ENCODE data around the gene KIF25. TPM values are rescaled to one million over a fixed set of nuclear protein-coding genes. Genes with fewer than 3 reads are reported as not detected.

KIF25 gene
- total RNA-seq, 1 experiment from 2014 or later: 0.59 TPM

DNA sequence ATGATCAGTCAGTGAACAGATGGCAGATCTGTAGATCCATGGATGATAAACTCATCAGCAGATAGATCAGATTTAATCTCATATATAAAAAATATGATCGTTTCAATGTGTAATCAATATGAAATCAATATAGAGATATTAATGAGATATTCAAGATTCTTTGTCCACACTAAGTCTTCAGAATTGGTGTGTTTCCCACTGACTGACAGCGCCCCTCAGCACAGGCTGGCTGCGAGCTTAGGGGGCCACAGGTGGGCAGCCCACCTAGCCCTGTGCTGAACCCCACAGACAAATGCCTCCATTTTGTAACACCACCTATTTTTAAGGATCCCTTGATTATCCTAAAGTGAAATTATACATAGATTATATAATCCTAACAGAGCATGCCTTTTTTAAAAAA, 49.2 kb downstream of the KIF25 start:
- H3K27me3 ChIP-seq (ENCODE audit: insufficient read depth, low read length): no peaks in the 10 kb centered on the region
- H3K14ac ChIP-seq (ENCODE audit: insufficient read depth, low read length): no peak overlapping the region
- no peak overlapping the region for H3K23ac ChIP-seq (ENCODE audit: insufficient read length, low read depth, low read length)
- H3K27ac ChIP-seq (ENCODE audit: insufficient read length, low read depth, low read length): no peak overlapping the region
- no peaks in the 10 kb centered on the region for H3K9me3 ChIP-seq (ENCODE audit: control insufficient read depth, low read depth, low read length)
- 0 out of 7 replicates have a peak, but pooled peaks cover 0 to 6% (median 0%) of the 10 kb centered on the region in 3 experiments for H3K36me3 Mint-ChIP-seq (ENCODE audit: insufficient read depth in 1 of 3, low read depth in 3 of 3)
- H4K91ac ChIP-seq (ENCODE audit: insufficient read length, low read depth, low read length): no peak overlapping the region
- no peaks in the 10 kb centered on the region for H3K79me2 ChIP-seq (ENCODE audit: insufficient read depth, low read length)
- no peak overlapping the region for H4K8ac ChIP-seq (replicated peaks; ENCODE audit: insufficient read length, low read depth, low read length)
- no peak overlapping the region for H2BK15ac ChIP-seq (ENCODE audit: low read depth, low read length)
- H3K9me3 Mint-ChIP-seq: peaks cover 0 to 6% of the 10 kb centered on the region in 2 experiments; a peak in 3 of 5 replicates
- no CpG with 5 or more reads among the region's 3 CpGs for WGBS (ENCODE audit: extremely low coverage, insufficient read length, low lambda C conversion rate)
- peaks cover 3% of the 10 kb centered on the region for H3K23me2 ChIP-seq (ENCODE audit: insufficient read length, low read depth, low read length, poor library complexity, severe bottlenecking)
- H4K5ac ChIP-seq (ENCODE audit: insufficient read length, low read depth, low read length): no peak overlapping the region
- H2BK120ac ChIP-seq (ENCODE audit: low read depth, low read length, poor library complexity, severe bottlenecking): no peak overlapping the region
- no peaks in the 10 kb centered on the region for H4K20me1 ChIP-seq (ENCODE audit: control insufficient read depth, insufficient read depth, insufficient read length)
- H3K27ac Mint-ChIP-seq: no peak overlapping the region
- no peak overlapping the region for H3K56ac ChIP-seq (ENCODE audit: insufficient read length, low read depth, low read length)
- no peak for DNase-seq
- H2AFZ ChIP-seq (ENCODE audit: low read length): no peak overlapping the region
- no peaks in the 10 kb centered on the region for H3K27me3 Mint-ChIP-seq (ENCODE audit: low read depth)
- no peak overlapping the region for H2BK12ac ChIP-seq (ENCODE audit: insufficient read length, low read depth, low read length)
- H3K18ac ChIP-seq (ENCODE audit: insufficient read length, low read depth, low read length): no peak overlapping the region
- no peak for TF ChIP-seq CTCF (conservative IDR thresholded peaks at IDR 0.05)
- H3K4ac ChIP-seq (ENCODE audit: low read depth, low read length): no peak overlapping the region
- H2AK5ac ChIP-seq (ENCODE audit: insufficient read length, low read length): no peak overlapping the region
- no peak overlapping the region for H2BK5ac ChIP-seq (ENCODE audit: insufficient read length, low read length)
- H3K4me1 ChIP-seq (ENCODE audit: insufficient read depth, low read length): no peaks in the 10 kb centered on the region
- H3K4me1 Mint-ChIP-seq: peaks cover 0 to 4% of the 10 kb centered on the region in 2 experiments; a peak in 1 of 4 replicates
- no peak overlapping the region for H3T11ph ChIP-seq (ENCODE audit: low read length)
- no peak overlapping the region for H3K9ac ChIP-seq (ENCODE audit: extremely low read depth, insufficient read length, low read length)
- no peak overlapping the region for H2BK20ac ChIP-seq (ENCODE audit: low read depth, low read length, poor library complexity, severe bottlenecking)
- H3K4me2 ChIP-seq (ENCODE audit: insufficient read depth, insufficient read length, low read length): no peak overlapping the region
- H3K79me1 ChIP-seq (ENCODE audit: insufficient read depth, low read depth, low read length, poor library complexity, severe bottlenecking): no peaks in the 10 kb centered on the region
- no peak overlapping the region for H3K4me3 Mint-ChIP-seq

All from H9 (cell line).